HG02798 (cell line): Measurements from ENCODE around the gene NRXN2.
A peak's percentile ranks its signal among the peaks of the same experiment; 100 is the strongest.
"Not testable (repeated sequence)": the region's sequence is repeated elsewhere in the genome, so short reads cannot be mapped to it uniquely, and the experiment has no call there.

ENCODE experiments used
- ATAC-seq: cut with Tn5 transposase; IDR thresholded peaks from one replicate; pipeline ENCODE4 v1.9.1; 2021; ENCODE audit warnings: mild to moderate bottlenecking; ENCODE audit not compliant: unreplicated experiment, poor library complexity

The NRXN2 gene

DNA sequence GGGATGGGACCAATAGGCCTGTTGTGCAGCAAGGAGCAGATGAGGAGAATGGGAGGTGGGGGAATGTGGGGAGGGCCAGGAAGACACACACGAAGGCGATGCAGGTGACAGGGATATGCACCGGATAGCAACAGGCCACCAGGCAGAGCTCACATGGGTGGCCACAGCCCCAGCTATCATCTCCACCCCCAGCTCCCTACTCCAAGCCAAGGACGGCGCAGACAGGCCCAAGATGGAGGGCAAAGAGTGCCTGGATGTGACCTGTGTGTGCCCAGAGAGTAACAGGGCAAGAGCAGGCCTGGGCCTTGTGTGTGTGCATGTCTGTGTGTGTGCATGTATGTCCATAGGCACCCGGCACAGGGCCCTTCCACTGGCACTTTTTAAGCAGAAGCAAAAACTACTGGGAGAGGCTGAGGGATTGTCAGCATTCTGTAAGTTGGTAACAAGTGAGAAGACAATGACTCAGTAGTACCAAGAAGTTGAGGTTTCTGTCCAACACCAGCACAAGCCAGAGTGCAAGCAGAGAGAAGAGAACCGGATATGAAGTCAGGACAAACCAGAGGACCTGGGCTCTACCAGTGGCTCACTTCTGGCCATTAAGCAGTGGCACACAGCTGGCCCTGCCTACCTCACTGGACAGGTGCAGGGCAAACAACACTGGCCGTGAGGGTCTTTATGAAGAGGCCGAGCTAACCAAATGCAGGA lies 36.4 kb downstream of the NRXN2 start:
- ATAC-seq = no peak

- no peak for ATAC-seq
These were observed 37.5 kb downstream of the NRXN2 start for GRCh38 chr11:64685536-64685935.

DNA sequence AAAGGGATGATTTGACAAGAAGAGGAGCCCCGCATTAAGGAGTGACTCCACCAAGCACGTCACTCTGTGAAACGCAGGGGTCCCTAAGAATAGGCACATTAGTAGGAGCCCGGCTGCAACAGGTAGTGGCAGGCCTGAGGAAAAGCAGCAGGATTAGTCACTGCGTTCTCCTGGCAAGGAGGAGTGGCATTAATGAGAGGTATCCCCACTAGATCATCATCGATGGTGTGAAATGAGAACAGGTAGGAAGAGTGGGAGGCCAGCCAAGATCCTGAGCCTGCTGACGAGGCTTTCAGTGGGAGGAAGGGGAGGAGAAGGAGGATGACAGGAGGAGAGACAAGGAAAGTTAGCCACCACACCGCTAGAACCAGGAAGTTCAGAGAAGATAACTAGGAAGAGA lies 38.6 kb downstream of the NRXN2 start:
- ATAC-seq = no peak

- ATAC-seq = no peak
These were observed 41.8 kb downstream of the NRXN2 start for GRCh38 chr11:64681171-64681570.

DNA sequence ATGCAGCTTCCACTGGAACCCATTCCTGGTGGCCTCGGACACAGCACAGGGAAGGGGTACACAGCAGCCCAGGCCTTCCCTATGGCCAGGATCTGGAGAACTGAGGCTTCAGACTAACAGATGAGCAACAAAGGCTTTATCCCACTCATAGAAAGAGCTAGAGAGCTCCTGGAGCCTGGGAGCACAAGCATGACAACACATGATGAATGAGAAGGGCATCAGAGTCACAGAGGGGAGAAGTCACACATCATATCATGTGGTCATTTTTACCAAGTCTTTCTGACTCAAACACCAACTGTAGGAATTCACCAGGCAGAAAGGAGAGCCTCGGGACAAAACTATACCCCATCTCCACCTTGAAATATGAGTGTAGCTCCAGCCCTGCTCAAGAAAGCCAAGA lies 43.2 kb downstream of the NRXN2 start:
- no peak for ATAC-seq

GRCh38 chr11:64677441-64678023 lies 45.5 kb downstream of the NRXN2 start:
- ATAC-seq = no peak

DNA sequence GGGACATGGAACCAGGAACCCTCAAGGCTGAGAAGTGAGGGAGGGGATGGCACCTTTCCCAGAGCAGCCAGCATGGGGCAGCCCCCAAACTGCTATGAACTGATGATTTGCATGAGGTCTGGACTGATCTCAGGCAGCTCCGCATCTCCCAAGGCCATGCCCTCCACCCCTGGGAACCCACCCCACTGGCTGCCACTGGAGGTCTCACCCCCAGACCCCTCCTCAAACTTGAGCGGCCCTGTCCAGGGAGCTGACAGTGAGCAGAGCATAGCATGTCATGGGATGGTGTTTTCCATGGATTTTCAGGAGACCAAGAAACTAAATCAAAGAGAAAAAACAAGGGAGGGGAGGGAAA lies 46.8 kb downstream of the NRXN2 start:
- ATAC-seq = no peak

DNA sequence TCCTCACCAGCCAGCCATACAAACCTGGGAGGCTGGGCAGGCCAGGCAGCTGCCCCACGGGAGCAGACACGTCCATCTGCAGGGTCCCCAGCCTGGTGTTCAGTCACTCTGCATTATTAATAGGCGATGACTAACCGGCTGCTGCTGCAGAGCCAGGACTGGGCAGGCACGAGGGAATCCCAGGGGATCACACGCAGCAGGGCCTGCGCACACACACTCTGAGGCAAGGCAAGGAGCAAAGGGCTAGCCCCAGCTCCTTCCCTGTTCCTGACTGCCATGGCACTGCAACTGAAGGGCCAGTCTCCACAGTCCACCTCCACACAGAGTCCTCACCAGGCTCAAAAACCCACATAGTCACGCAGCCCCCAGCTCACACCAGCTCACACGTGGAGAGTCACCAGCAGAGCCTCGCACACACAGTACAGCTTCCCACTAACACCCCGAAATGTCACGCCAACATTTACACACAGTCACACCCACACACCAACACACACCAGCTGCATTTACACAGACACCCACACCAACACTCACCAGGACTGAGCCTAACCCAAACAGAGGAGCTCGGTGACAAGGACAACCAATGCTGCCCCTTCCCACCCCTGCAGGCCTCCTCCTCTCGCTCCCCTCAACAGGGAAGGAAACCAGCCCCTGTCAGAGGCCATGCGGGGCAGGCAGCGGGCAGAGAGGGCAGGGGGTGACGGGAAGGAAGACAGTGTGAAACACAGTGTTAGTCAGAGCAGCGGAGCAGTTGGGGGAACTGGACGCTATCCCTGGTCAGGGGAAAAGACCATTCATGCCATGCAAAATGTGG lies 47.3 kb downstream of the NRXN2 start:
- ATAC-seq = peak; percentile 44

- no peak for ATAC-seq
These were observed 48.2 kb downstream of the NRXN2 start for GRCh38 chr11:64674774-64675173.

GRCh38 chr11:64673279-64673678 lies 49.7 kb downstream of the NRXN2 start:
- ATAC-seq = no peak

DNA sequence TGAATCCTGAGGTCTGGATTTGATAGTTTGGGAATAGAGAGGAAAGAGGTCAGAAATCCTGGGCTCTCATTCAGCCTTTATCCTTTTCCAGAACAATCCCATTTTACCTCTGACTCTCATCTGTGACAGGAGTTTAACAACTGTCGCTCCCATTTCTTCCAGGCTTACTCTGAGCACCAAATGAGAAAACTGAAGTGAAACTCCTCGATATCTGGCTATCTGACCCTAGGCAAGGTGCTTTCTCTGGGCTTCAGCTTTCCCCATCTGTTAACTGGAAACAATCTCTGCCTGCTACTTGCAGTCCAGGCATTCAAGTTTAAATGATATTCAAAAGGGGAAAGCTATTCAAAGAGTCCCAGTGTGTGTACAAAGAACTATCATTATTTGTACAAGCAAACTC lies 50.1 kb downstream of the NRXN2 start:
- no peak for ATAC-seq

- no peak for ATAC-seq
These were observed 52.0 kb downstream of the NRXN2 start for GRCh38 chr11:64670975-64671374.

- no peak for ATAC-seq
These were observed 55.7 kb downstream of the NRXN2 start for GRCh38 chr11:64667154-64667745.

GRCh38 chr11:64665411-64665821 lies 57.6 kb downstream of the NRXN2 start:
- no peak for ATAC-seq

- ATAC-seq = not testable (repeated sequence)
These were observed 58.6 kb downstream of the NRXN2 start for GRCh38 chr11:64664236-64664870.

- no peak for ATAC-seq
These were observed 59.3 kb downstream of the NRXN2 start for GRCh38 chr11:64663656-64664055.

- no peak for ATAC-seq
These were observed 61.4 kb downstream of the NRXN2 start for GRCh38 chr11:64661614-64662013.

- ATAC-seq = no peak
These were observed 61.9 kb downstream of the NRXN2 start for GRCh38 chr11:64661146-64661545.

- no peak for ATAC-seq
These were observed 62.3 kb downstream of the NRXN2 start for GRCh38 chr11:64660706-64661105.

- no peak for ATAC-seq
These were observed 62.8 kb downstream of the NRXN2 start for GRCh38 chr11:64660205-64660604.
